Erythroblast (primary cell): Measurements from ENCODE around the gene PSAPL1.

Source experiments
- DNase-seq, 2 experiments: peaks; one replicate each; lab custom pipeline; 2025; lab: John Stamatoyannopoulos, UW
- GATA1 ChIP-seq: IDR thresholded peaks from 2 replicates; pipeline ENCODE4 v1.6.1; 2011; ENCODE audit warnings: low read depth, mild to moderate bottlenecking, control low read depth, low read length, moderate library complexity
- POLR2A ChIP-seq: IDR thresholded peaks from 2 replicates; pipeline ENCODE4 v1.6.1; 2011; ENCODE audit warnings: mild to moderate bottlenecking, low read length

The PSAPL1 gene

GRCh38 chr4:7431696-7432530 lies 2.8 kb downstream of the PSAPL1 start:
- DNase-seq = no peak
- no peak for TF ChIP-seq GATA1
- TF ChIP-seq POLR2A = no peak

- TF ChIP-seq GATA1 = no peak
- no peak for TF ChIP-seq POLR2A
- DNase-seq = no peak
These were observed 3.6 kb downstream of the PSAPL1 start for GRCh38 chr4:7430965-7431695.

GRCh38 chr4:7430368-7430964 lies 4.3 kb downstream of the PSAPL1 start:
- no peak for TF ChIP-seq POLR2A
- no peak for TF ChIP-seq GATA1
- DNase-seq = no peak

GRCh38 chr4:7429601-7430078 lies 5.1 kb downstream of the PSAPL1 start:
- no peak for DNase-seq
- TF ChIP-seq GATA1 = no peak
- TF ChIP-seq POLR2A = no peak

- TF ChIP-seq GATA1 = no peak
- no peak for DNase-seq
These were observed 5.7 kb downstream of the PSAPL1 start for GRCh38 chr4:7429069-7429416.

- DNase-seq = no peak
- TF ChIP-seq GATA1 = no peak
- no peak for TF ChIP-seq POLR2A
These were observed 6.3 kb downstream of the PSAPL1 start for GRCh38 chr4:7428261-7429068.

- no peak for DNase-seq
- no peak for TF ChIP-seq GATA1
- no peak for TF ChIP-seq POLR2A
These were observed 6.9 kb downstream of the PSAPL1 start for GRCh38 chr4:7427831-7428260.

GRCh38 chr4:7427361-7427760 lies 7.4 kb downstream of the PSAPL1 start:
- TF ChIP-seq POLR2A = no peak
- no peak for TF ChIP-seq GATA1
- no peak for DNase-seq

- no peak for DNase-seq
- TF ChIP-seq POLR2A (no peak), GATA1 (no peak)
These were observed 8.1 kb downstream of the PSAPL1 start for GRCh38 chr4:7426525-7427171.

- no peak for DNase-seq
- TF ChIP-seq POLR2A (no peak), GATA1 (no peak)
These were observed 8.9 kb downstream of the PSAPL1 start for GRCh38 chr4:7425591-7426468.

- no peak for DNase-seq
- TF ChIP-seq GATA1 = no peak
- no peak for TF ChIP-seq POLR2A
These were observed 9.6 kb downstream of the PSAPL1 start for GRCh38 chr4:7425124-7425523.

- no peak for DNase-seq
- no peak for TF ChIP-seq POLR2A
- no peak for TF ChIP-seq GATA1
These were observed 10.1 kb downstream of the PSAPL1 start for GRCh38 chr4:7424553-7425111.
